ENCODE results near the gene GAS2L2.

Gene GAS2L2

GRCh38 chr17:35750526-35751395 lies 2.3 kb downstream of the GAS2L2 start:
- Histone ChIP-seq H3K36me3 (replicated peaks; ENCODE audit: low read depth, low read length) (no peaks in the 10 kb centered on the region), H3K4me1 (ENCODE audit: low read length) (peaks cover 14% of the 10 kb centered on the region), H3K27ac (ENCODE audit: low read length) (no peak overlapping the region), H3K9me3 (ENCODE audit: insufficient read depth, low read length) (no peaks in the 10 kb centered on the region), H3K4me2 (ENCODE audit: low read length) (peak overlapping the region; percentile 73), H3K4me3 (ENCODE audit: low read length) (peak overlapping the region; percentile 73), H2AFZ (ENCODE audit: low read depth, low read length) (peak overlapping the region; percentile 10; the same call in 1 of the 2 replicates), H3K79me2 (ENCODE audit: low read length) (no peaks in the 10 kb centered on the region), H3K27me3 (ENCODE audit: low read depth, low read length) (peaks cover 23% of the 10 kb centered on the region), H3K9ac (ENCODE audit: low read length) (peak overlapping the region; percentile 19; the same call in 1 of the 2 replicates), H4K20me1 (ENCODE audit: insufficient read depth, low read length) (no peaks in the 10 kb centered on the region)
- TF ChIP-seq CTCF (IDR thresholded peaks at IDR 0.05; ENCODE audit: low read depth, low read length) (no peak), EZH2phosphoT487 (IDR thresholded peaks at IDR 0.05; ENCODE audit: low read depth) (no peak)

- H3K27me3 ChIP-seq (ENCODE audit: low read depth, low read length): peaks cover 23% of the 10 kb centered on the region
- H3K36me3 ChIP-seq (replicated peaks; ENCODE audit: low read depth, low read length): no peaks in the 10 kb centered on the region
- peak overlapping the region; percentile 73 for H3K4me2 ChIP-seq (ENCODE audit: low read length)
- H3K79me2 ChIP-seq (ENCODE audit: low read length): no peaks in the 10 kb centered on the region
- no peaks in the 10 kb centered on the region for H4K20me1 ChIP-seq (ENCODE audit: insufficient read depth, low read length)
- TF ChIP-seq EZH2phosphoT487 (IDR thresholded peaks at IDR 0.05; ENCODE audit: low read depth): no peak
- TF ChIP-seq CTCF (IDR thresholded peaks at IDR 0.05; ENCODE audit: low read depth, low read length): no peak
- H3K9me3 ChIP-seq (ENCODE audit: insufficient read depth, low read length): no peaks in the 10 kb centered on the region
- peak overlapping the region; percentile 73 for H3K4me3 ChIP-seq (ENCODE audit: low read length)
- H3K27ac ChIP-seq (ENCODE audit: low read length): no peak overlapping the region
- peak overlapping the region; percentile 19; the same call in 1 of the 2 replicates for H3K9ac ChIP-seq (ENCODE audit: low read length)
- H2AFZ ChIP-seq (ENCODE audit: low read depth, low read length): peak overlapping the region; percentile 10; the same call in 1 of the 2 replicates
- peaks cover 13% of the 10 kb centered on the region; the same call in 1 of the 2 replicates for H3K4me1 ChIP-seq (ENCODE audit: low read length)
Measured at GRCh38 chr17:35749560-35750412, 3.3 kb downstream of the GAS2L2 start.

- H3K9ac ChIP-seq (ENCODE audit: low read length): no peak overlapping the region
- H3K27ac ChIP-seq (ENCODE audit: low read length): no peak overlapping the region
- H3K4me1 ChIP-seq (ENCODE audit: low read length): peaks cover 13% of the 10 kb centered on the region; the same call in 1 of the 2 replicates
- H3K36me3 ChIP-seq (replicated peaks; ENCODE audit: low read depth, low read length): no peaks in the 10 kb centered on the region
- no peak overlapping the region for H2AFZ ChIP-seq (ENCODE audit: low read depth, low read length)
- TF ChIP-seq EZH2phosphoT487 (IDR thresholded peaks at IDR 0.05; ENCODE audit: low read depth): no peak
- TF ChIP-seq CTCF (IDR thresholded peaks at IDR 0.05; ENCODE audit: low read depth, low read length): no peak
- no peaks in the 10 kb centered on the region for H4K20me1 ChIP-seq (ENCODE audit: insufficient read depth, low read length)
- H3K4me2 ChIP-seq (ENCODE audit: low read length): no peak overlapping the region
- H3K27me3 ChIP-seq (ENCODE audit: low read depth, low read length): peaks cover 23% of the 10 kb centered on the region
- no peak overlapping the region for H3K4me3 ChIP-seq (ENCODE audit: low read length)
- no peaks in the 10 kb centered on the region for H3K9me3 ChIP-seq (ENCODE audit: insufficient read depth, low read length)
- no peaks in the 10 kb centered on the region for H3K79me2 ChIP-seq (ENCODE audit: low read length)
Measured at GRCh38 chr17:35748979-35749378, 4.1 kb downstream of the GAS2L2 start.
